Epithelial cell of umbilical artery (primary cell): ENCODE measurements around the gene DNAJC21. TPM values are rescaled to one million over a fixed set of nuclear protein-coding genes. Genes with fewer than 3 reads are reported as not detected.

Experiments used
- total RNA-seq: library from RNA; depleted of rRNA; stranded (reverse); fragments of >200 nt; gene quantifications from 2 replicates; pipeline ENCODE4 v1.2.3, GENCODE V29; 2014

DNAJC21 gene
- 28.3 and 42.9 TPM in 2 replicates for total RNA-seq

DNA sequence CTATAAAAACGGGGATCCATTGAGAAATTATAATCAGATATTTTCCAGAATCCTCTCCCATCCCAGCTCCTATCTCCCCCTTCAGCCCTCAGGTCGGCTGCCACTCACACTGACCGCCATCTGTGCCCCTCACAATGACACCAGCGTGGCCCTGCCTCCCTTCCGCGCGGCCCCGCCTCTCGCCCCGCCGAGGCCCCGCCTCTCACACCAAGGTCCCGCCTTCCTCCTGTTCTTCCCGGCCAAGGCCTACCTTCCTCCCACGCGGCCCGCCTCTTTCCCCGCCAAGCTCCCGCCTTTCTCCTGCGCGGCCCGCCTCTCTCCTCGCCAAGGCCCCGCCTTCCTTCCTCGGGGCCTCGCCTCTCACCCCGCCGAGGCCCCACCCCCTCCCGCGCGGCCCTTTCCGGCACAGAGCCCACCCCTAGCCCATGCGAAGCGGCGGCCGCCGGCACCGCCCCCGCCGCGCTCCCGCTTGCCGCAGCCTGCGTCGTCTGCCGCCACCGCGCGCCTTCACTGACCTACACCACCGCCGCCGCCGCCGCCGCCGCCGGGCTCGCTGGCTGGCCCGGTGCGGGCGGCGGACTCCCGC is at the start of gene DNAJC21:
TSS of gene DNAJC21 (plus strand) at position 426 of the 586 bp plus-strand sequence. CDS start 261 bp downstream, outside the sequence.

DNA sequence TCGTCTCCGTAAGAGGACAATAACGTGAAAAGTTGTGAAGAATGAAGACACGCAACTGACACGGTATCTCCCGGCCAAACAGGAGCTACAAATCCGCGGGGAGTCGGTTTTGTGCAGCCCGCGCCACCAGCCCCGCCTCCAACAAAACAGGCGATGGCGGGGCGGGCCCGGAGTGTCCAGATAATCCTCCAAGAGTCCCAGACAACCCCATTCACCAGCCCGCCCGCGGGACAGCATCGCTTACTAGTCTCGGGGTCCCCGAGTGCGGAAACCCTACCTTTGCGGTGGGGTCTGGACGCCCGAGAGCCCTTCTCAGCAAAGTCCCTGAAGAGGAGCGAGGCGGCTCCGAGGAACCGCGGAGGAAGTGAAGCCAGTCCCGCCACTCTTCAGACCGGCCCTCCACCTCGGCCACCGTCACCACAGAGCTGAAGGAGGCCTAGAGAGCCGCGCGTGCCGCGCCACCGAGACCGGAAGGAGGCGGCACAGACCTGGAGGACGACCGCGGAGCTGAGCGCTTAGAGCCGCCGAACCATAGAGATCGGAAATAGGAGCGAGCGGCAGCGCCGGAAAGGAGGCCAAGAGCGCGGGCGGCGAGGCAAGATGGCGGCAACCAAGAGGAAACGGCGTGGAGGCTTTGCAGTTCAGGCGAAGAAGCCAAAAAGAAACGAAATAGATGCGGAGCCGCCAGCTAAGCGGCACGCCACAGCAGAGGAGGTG is 14.1 kb upstream of the DNAJC21 start, which contains the start of the genes BRIX1 and RAD1:
TSS of gene BRIX1 (plus strand) at position 573 of the 717 bp plus-strand sequence. CDS start at position 601, 28 bp downstream.
TSS of gene RAD1 (minus strand) at position 366 of the 717 bp plus-strand sequence. CDS start 612 bp downstream, outside the sequence.

Other genes with a start within 250 kb of the DNAJC21 start
- 0.15 TPM in 1 of 2 replicates, not detected in the other for gene TTC23L, start 90.4 kb upstream of the DNAJC21 start, total RNA-seq
- gene RAD1, start 14.1 kb upstream of the DNAJC21 start, total RNA-seq: 17.3 and 23.7 TPM in 2 replicates
- gene BRIX1, start 13.8 kb upstream of the DNAJC21 start, total RNA-seq: 47.7 and 49.7 TPM in 2 replicates
- gene AGXT2, start 118.4 kb downstream of the DNAJC21 start, total RNA-seq: not detected in 2 replicates